PC-3 (cell line): Measurements from ENCODE around the gene NADK2.
"Not testable (repeated sequence)": the region's sequence is repeated elsewhere in the genome, so short reads cannot be mapped to it uniquely, and the experiment has no call there.

Source experiments
- EZH2 ChIP-seq: fragments of 300-600 bp; sonication (generic); IDR thresholded peaks from one replicate; pipeline ENCODE4 v1.6.1; 2017; ENCODE audit warnings: antibody characterized with exemption, mild to moderate bottlenecking, low read length; ENCODE audit not compliant: unreplicated experiment
- TF ChIP-seq, protein P1 (sequence below): fragments of 300-600 bp; sonication (generic); conservative IDR thresholded peaks from 2 replicates; pipeline ENCODE4 v1.5.1; 2017; ENCODE audit warnings: antibody characterized with exemption, low read depth, mild to moderate bottlenecking, low read length

DNA sequence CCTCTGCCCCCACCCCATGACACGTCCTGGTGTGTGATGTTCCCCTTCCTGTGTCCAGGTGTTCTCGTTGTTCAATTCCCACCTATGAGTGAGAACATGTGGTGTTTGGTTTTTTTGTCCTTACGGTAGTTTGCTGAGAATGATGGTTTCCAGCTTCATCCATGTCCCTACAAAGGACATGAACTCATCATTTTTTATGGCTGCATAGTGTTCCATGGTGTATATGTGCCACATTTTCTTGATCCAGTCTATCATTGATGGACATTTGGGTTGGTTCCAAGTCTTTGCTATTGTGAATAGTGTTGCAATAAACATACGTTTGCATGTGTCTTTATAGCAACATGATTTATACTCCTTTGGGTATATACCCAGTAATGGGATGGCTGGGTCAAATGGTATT is 57.3 kb downstream of the NADK2 start:
- TF ChIP-seq, protein P1, sequence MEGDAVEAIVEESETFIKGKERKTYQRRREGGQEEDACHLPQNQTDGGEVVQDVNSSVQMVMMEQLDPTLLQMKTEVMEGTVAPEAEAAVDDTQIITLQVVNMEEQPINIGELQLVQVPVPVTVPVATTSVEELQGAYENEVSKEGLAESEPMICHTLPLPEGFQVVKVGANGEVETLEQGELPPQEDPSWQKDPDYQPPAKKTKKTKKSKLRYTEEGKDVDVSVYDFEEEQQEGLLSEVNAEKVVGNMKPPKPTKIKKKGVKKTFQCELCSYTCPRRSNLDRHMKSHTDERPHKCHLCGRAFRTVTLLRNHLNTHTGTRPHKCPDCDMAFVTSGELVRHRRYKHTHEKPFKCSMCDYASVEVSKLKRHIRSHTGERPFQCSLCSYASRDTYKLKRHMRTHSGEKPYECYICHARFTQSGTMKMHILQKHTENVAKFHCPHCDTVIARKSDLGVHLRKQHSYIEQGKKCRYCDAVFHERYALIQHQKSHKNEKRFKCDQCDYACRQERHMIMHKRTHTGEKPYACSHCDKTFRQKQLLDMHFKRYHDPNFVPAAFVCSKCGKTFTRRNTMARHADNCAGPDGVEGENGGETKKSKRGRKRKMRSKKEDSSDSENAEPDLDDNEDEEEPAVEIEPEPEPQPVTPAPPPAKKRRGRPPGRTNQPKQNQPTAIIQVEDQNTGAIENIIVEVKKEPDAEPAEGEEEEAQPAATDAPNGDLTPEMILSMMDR: not testable (repeated sequence)
- TF ChIP-seq EZH2: not testable (repeated sequence)
